GM19239 (cell line): ENCODE data around the gene TAB2.

Experiments
- DNase-seq: peaks from one replicate; pipeline ENCODE4 v3.0.0; 2011; ENCODE audit warnings: low spot score; ENCODE audit not compliant: insufficient read length
- FAIRE-seq: peaks from 2 replicates; lab custom pipeline; 2011; peaks lifted over from hg19 to GRCh38; lab: Jason Lieb, UNC

TAB2 gene, protein sequence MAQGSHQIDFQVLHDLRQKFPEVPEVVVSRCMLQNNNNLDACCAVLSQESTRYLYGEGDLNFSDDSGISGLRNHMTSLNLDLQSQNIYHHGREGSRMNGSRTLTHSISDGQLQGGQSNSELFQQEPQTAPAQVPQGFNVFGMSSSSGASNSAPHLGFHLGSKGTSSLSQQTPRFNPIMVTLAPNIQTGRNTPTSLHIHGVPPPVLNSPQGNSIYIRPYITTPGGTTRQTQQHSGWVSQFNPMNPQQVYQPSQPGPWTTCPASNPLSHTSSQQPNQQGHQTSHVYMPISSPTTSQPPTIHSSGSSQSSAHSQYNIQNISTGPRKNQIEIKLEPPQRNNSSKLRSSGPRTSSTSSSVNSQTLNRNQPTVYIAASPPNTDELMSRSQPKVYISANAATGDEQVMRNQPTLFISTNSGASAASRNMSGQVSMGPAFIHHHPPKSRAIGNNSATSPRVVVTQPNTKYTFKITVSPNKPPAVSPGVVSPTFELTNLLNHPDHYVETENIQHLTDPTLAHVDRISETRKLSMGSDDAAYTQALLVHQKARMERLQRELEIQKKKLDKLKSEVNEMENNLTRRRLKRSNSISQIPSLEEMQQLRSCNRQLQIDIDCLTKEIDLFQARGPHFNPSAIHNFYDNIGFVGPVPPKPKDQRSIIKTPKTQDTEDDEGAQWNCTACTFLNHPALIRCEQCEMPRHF

DNA sequence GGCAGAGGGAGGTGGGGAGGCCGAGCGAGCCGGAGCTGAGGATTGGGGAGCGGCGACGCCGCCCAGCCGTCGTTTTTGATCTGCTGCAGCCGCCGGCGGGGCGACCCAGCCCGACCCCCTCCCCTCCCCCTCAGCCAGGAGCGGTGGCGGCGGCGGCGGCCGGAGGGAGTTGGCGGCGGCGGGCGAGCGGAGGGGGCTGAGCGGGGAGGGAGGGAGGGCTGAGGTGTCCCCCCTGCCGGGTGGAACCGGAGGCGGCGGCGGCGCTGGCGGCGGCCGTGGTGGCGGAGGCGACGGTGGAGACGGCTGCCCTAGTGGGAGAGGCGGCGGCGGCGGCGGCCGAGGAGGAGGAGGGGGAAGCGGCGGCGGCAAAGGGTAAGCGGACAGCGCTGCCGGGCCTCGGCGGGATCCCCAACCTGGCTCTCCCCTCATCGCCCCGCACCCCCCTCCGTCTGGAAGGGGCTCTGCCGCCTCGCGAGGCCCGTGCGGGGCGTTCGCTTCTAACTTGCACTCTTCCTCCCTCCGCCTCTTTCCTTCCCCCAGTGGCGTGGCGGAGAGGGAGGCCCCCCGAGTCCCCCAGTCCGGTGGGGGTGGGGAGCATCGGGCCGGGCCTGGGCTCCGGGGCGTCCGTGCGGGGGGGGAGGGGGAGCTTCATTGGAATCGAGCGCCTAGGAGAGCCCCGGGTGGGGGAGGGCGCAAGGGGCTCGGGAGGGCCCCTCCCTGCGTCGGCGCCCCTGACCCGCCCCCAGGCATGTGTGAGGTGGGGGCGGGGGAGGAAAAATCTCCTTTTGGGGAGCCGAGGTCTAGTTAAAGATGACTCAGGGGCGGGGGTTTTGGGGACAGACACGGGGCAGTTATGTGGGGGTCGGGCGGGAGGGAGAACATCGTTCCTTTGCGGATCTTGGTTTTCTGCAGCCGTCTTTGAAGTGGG lies at the start of gene TAB2:
TAB2 (plus strand) TSS at position 69 of the 928 bp plus-strand sequence. CDS start 52,286 bp downstream, outside the sequence.
- DNase-seq (no peak), FAIRE-seq (no peak)

- FAIRE-seq (no peak), DNase-seq (no peak)
Measured at GRCh38 chr6:149268146-149268545, 49.4 kb upstream of the TAB2 start.

DNA sequence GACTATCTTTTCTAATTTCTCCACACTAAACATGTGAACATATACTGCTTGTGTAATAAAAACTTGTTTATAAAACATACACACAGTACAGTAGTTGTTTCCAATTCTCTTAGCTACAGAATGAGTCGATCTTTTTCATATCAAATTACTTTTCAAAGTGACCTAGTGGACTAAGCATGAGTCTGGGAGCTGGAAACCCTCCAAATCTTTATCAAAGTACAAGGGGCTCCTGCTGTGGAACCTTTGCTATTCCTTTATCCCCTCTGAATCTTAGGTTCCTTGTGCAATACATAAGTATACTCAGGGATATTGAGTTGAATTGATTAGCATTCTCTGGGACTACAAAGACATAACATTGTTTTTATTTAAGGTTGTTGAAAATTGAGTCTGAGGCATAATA lies 48.7 kb upstream of the TAB2 start:
- no peak for DNase-seq
- FAIRE-seq: no peak

- no peak for FAIRE-seq
- no peak for DNase-seq
Measured at GRCh38 chr6:149270616-149271015, 46.9 kb upstream of the TAB2 start.

GRCh38 chr6:149271348-149272340 lies 45.9 kb upstream of the TAB2 start:
- DNase-seq (no peak), FAIRE-seq (peak; percentile 82)

- FAIRE-seq (peak; percentile 63), DNase-seq (no peak)
Measured at GRCh38 chr6:149273318-149273717, 44.2 kb upstream of the TAB2 start.

DNA sequence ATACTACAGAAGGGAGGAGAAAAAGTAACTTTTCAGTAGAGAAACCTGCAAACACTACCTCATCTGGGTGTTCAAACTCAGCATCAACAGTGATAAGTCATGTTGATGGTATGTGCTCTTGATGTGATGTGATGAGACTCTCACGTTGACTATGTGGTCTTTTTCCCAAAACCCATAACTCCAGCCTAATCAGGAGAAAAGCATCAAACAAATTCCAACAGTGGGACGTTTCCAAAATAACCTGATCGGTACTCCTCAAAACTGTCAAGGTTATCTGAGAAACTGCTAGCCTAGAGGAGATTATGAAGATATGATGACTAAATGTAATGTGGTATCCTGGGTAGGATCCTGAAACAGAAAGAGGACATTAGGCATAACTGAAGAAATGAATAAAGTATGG lies 41.9 kb upstream of the TAB2 start:
- no peak for DNase-seq
- FAIRE-seq: no peak

DNA sequence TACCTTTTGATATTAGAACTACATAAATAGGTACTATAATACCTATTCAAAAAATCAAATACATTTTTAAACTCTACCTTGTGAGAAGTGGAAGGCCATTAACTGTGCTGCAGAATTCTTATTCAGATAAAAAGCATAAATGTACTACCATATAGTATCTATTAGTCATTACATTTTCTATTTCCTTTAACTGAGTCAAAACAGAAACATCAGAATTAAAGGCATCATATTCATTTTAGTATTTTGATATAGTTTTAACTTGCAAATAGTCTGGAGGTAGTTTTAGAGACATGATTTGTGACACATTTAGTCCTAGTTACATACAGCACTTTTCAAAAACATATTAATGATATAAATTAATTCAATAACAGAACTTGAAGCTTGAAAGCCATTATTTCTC lies 39.9 kb upstream of the TAB2 start:
- FAIRE-seq (no peak), DNase-seq (no peak)

- DNase-seq: no peak
Measured at GRCh38 chr6:149278997-149279396, 38.5 kb upstream of the TAB2 start.

DNA sequence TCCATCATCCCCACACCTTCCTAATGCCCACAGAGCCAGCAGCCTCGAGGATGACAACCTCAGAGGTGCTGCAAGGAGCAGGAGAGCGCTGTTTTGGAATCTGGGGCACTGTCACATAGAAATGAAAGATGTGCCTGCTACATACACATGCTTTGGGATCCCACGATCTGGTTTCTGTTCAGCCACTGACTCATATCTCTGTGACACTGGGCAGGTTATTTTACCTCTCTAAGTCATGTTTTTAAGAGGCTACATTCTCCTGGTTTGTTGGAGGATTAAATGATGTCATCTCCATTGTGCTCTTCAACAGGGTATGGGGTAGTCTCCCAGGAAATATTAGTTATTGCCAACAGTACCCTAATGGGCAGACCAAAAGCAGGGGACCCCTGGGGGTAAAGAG lies 32.6 kb upstream of the TAB2 start:
- FAIRE-seq: no peak
- no peak for DNase-seq

More at GRCh38 chr6:149278997-149279396, 38.5 kb upstream of the TAB2 start:
- no peak for FAIRE-seq

DNA sequence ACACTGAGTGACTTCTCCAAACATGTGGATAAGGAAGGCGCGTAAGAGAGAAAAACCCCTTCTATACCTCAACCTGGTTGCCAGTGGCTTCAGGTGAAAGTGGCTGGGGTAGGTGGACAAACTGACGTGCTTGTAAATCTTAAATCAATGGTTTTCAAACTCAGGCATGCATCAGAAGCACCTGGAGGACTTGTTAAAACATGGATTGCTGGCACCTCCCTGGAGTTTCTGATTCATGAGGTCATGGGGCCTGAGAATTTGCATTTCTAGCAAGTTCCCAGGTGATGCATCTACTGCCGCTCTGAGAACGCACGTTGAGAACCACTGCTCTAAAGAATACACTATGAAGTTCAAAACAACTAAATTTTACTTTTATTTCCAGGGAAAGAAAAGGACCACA lies 31.9 kb upstream of the TAB2 start:
- FAIRE-seq (no peak), DNase-seq (no peak)

- FAIRE-seq: no peak
- DNase-seq: no peak
Measured at GRCh38 chr6:149286905-149287304, 30.6 kb upstream of the TAB2 start.

DNA sequence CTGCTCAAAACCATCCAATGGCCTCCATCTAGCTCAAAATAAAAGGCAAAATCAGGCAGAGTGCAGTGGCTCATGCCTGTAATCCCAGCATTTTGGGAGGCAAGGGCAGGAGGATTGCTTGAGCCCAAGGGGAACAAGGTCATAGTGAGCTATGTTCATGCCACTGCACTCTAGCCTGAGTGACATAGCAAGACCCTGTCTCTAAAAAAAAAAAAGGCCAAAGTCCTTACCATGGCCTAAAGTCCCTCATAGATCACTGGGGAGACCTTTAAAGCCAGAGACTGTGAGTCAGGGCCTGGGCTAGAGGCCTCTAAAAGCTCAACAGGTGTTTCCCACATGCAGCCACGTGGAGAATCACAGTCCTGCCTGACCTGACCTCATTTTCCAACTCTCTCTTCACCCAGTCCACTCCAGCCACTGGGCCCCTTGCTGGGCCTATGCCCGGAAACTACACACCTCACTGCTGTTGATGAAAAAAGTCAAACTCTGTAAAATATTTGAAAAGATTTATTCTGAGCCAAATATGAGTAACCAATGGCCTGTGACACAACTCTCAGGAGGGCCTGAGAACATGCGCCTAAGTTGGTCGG lies 28.2 kb upstream of the TAB2 start:
- DNase-seq (no peak), FAIRE-seq (no peak)

- DNase-seq: no peak
- no peak for FAIRE-seq
Measured at GRCh38 chr6:149289966-149290365, 27.5 kb upstream of the TAB2 start.

DNA sequence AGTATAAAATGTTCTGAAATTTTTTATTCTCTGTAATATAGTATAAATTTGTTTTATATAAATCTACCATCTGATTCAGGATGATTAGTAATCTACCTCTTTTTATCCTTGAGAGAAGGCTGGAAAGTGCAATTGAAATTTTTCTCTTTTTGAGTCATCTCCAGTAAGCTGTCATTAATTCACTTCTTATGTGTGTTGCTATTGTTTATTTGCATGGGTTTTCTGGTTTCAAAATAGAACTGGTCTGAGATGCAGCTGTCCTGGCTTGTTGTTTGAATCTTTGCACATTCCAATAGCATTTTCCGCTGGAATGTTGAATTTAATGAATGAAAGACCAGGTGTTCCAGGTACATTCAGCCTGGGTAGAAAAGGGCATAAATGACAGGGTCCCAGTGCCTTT lies 24.3 kb upstream of the TAB2 start:
- DNase-seq: no peak
- FAIRE-seq: no peak

DNA sequence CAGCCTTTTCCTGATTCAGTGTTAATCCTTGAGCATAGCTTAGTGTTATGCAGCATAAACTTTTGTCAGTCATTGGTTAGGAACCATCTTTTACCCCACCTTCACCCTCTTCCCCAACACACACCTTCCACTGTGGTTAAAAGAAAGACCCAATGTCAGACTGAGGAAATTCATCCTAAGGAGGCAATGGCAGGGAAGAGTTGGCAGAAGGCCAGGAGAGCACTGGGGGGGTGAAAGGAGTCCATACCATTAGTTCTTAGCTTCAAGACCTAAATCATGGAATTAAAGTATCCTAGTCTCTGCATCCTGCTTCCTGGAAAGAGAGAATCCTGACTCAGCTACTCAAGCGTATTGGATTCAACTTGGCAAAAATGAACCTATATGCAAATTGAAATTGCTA lies 16.9 kb upstream of the TAB2 start:
- DNase-seq (no peak), FAIRE-seq (no peak)

DNA sequence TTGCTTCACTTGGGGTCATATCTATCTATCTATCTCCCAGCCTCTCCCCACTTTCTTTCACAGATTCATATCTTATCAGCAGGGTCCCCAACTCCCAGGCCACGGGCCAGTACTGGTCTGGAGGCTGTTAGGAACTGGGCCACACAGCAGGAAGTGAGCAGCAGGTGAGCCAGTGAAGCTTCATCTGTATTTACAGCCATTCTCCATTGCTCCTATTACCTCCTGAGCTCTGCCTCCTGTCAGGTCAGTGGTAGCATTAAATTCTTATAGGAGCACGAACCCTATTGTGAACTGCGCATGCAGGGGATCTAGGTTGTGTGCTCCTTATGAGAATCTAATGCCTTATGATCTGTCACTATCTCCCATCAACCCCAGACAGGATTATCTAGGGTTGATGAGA lies 14.8 kb upstream of the TAB2 start:
- FAIRE-seq: no peak
- no peak for DNase-seq

DNA sequence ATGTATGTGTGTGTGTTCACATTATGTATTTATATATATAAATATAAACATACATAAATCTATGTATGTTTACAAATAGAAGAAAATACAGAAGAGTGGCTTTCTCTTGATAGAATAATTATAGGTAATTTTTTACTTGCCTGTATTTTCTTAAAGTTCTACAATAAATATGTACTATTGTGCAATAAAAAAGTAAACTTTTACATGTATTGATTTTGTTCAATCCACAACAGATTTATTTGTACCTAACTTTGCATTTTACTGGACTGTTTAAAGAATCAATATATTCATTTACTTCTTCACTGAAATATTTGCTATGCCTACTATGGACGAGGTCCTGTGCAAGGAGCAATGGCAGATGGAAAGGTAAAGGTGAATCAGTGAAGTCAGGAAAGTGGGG lies 14.0 kb upstream of the TAB2 start:
- no peak for DNase-seq
- FAIRE-seq: no peak

DNA sequence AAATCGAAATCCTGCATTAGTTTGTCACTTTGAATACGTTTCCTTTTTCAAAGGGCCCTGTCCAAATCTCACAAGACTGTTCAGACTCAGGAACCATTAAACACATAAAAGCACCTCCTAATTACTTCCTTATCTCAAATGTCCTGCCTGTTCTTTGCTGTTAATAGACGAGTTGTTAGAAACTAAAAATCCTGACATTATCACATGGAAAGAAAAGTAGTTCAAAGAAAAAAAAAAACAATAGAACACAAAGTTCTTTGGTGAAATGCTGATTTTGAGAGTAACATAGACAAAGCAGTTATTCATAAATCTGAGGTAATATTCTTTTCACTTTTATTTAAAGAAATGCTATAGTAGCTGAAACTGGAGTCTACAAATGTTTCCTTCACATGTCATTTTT lies 12.1 kb upstream of the TAB2 start:
- FAIRE-seq (peak; percentile 11), DNase-seq (no peak)
